Stimulated activated CD4-positive, alpha-beta T cell treated with anti-CD3 and anti-CD28 coated beads, Interleukin-12 subunit alpha, Interleukin-12 subunit beta, amount 100 ng/mL, for 4 hours (primary cell): ENCODE results near the gene KNSTRN.

Experiments
- DNase-seq: peaks from one replicate; pipeline ENCODE4 v3.0.0-alpha.2; 2020

Gene KNSTRN

GRCh38 chr15:40346579-40347558 is 35.7 kb upstream of the KNSTRN start:
- no peak for DNase-seq

- DNase-seq: no peak
These were observed 34.7 kb upstream of the KNSTRN start for GRCh38 chr15:40347559-40348473.

GRCh38 chr15:40348474-40348870 is 34.0 kb upstream of the KNSTRN start:
- no peak for DNase-seq

- no peak for DNase-seq
These were observed 33.4 kb upstream of the KNSTRN start for GRCh38 chr15:40349163-40349562.

- no peak for DNase-seq
These were observed 30.1 kb upstream of the KNSTRN start for GRCh38 chr15:40352281-40352901.

GRCh38 chr15:40353697-40354096 is 28.8 kb upstream of the KNSTRN start:
- no peak for DNase-seq

- no peak for DNase-seq
These were observed 27.9 kb upstream of the KNSTRN start for GRCh38 chr15:40354408-40355171.

GRCh38 chr15:40355976-40356585 is 26.4 kb upstream of the KNSTRN start:
- no peak for DNase-seq

GRCh38 chr15:40357246-40357645 is 25.3 kb upstream of the KNSTRN start:
- no peak for DNase-seq

GRCh38 chr15:40357723-40358470 is 24.6 kb upstream of the KNSTRN start, which contains the start of gene DISP2:
TSS of gene DISP2 (plus strand) at chr15:40358219. CDS start at chr15:40358322, 103 bp downstream.
- DNase-seq: peak; percentile 87

GRCh38 chr15:40358471-40359353 is 23.8 kb upstream of the KNSTRN start:
- peak; percentile 32 for DNase-seq

GRCh38 chr15:40360015-40360414 is 22.5 kb upstream of the KNSTRN start:
- no peak for DNase-seq

- no peak for DNase-seq
These were observed 20.9 kb upstream of the KNSTRN start for GRCh38 chr15:40361640-40362039.

GRCh38 chr15:40363611-40364010 is 18.9 kb upstream of the KNSTRN start:
- DNase-seq: no peak

- no peak for DNase-seq
These were observed 18.3 kb upstream of the KNSTRN start for GRCh38 chr15:40364251-40364650.

- DNase-seq: no peak
These were observed 17.5 kb upstream of the KNSTRN start for GRCh38 chr15:40365016-40365415.

- no peak for DNase-seq
These were observed 16.7 kb upstream of the KNSTRN start for GRCh38 chr15:40365624-40366456.

- DNase-seq: no peak
These were observed 15.8 kb upstream of the KNSTRN start for GRCh38 chr15:40366457-40367370.
